ENCODE measurements around the gene SDK1. TPM values are rescaled to one million over a fixed set of nuclear protein-coding genes. Genes with fewer than 3 reads are reported as not detected.

SDK1 gene
- total and polyA plus RNA-seq, 2 donors (not counting 3 experiments of a cell fraction or from before 2014, with no cell fraction given): 1.6 to 3.9 TPM

DNA sequence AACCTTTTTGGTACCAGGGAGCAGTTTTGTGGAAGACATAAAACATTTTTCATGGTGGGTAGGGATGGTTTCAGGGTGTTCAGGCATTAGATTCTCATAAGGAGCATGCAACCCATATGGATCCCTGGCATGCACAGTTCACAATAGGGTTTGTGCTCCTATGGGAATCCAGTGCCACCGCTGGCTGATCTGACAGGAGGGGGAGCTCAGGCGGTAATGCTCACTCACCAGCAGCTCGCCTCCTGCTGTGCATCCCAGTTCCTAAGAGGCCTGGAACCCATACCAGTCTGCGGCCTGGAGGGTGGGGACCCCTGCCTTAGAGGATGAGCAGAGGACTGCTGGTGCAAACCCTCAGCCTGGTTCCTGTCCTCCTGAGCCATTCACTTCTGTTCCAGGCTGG, 561.7 kb downstream of the SDK1 start:
- Histone ChIP-seq H4K20me1 (replicated peaks; ENCODE audit: control insufficient read depth, extremely low read depth, insufficient read depth, low read length) (no peaks in the 10 kb centered on the region), H3K27me3 (ENCODE audit: control insufficient read depth in 2 of 2, insufficient read depth in 2 of 2, low read length in 2 of 2) (no peaks in the 10 kb centered on the region), H3K79me2 (ENCODE audit: control insufficient read depth, insufficient read depth, low read length) (no peaks in the 10 kb centered on the region), H3K9me1 (replicated peaks; ENCODE audit: control insufficient read depth, extremely low read depth, insufficient read depth, low read length) (no peaks in the 10 kb centered on the region), H3K4me1 (ENCODE audit: control insufficient read depth, extremely low read depth, insufficient read depth, low read length) (no peaks in the 10 kb centered on the region), H3K9me3 (replicated peaks; ENCODE audit: control insufficient read depth, insufficient read depth, low read length) (no peaks in the 10 kb centered on the region), H3K36me3 (ENCODE audit: control insufficient read depth in 2 of 2, extremely low read depth in 1 of 2, insufficient read depth in 2 of 2, low read length in 2 of 2) (no peaks in the 10 kb centered on the region), H3K27ac (ENCODE audit: insufficient read depth, low read depth, low read length) (no peak overlapping the region), H3K4me3 (replicated peaks in 1 of 3; ENCODE audit: insufficient read depth in 1 of 3, low read depth in 1 of 3, low read length in 3 of 3) (no peak overlapping the region), H2AFZ (ENCODE audit: low read depth, low read length) (no peak overlapping the region), H3K4me2 (ENCODE audit: insufficient read depth, low read length) (no peak overlapping the region), H3K9ac (replicated peaks; ENCODE audit: extremely low read depth, insufficient read depth, low read length) (no peak overlapping the region)
- FAIRE-seq (no peak), DNase-seq (ENCODE audit: low read depth, low spot score) (no peak)
- BruUV-seq (replicated peaks): no TSS peak
- intact Hi-C loops (cut with micrococcal nuclease): no loop called here
- dilution Hi-C loops (cut with MboI; ENCODE audit: extremely low pct_ligation_motif_present, low sequenced_read_pairs): no loop called here
- TF ChIP-seq, protein P1, sequence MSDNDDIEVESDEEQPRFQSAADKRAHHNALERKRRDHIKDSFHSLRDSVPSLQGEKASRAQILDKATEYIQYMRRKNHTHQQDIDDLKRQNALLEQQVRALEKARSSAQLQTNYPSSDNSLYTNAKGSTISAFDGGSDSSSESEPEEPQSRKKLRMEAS (IDR thresholded peaks at IDR 0.05; ENCODE audit: insufficient read depth, insufficient read length): no peak
- no peak for TF ChIP-seq MYC (IDR thresholded peaks at IDR 0.05; ENCODE audit: low read depth, low read length)
- no peak for TF ChIP-seq JUN (IDR thresholded peaks at IDR 0.05; ENCODE audit: borderline replicate concordance, insufficient read depth, insufficient read length, low read depth)
- TF ChIP-seq POLR2A (IDR thresholded peaks at IDR 0.05; ENCODE audit: low read depth, low read length): no peak
- TF ChIP-seq GATA2 (IDR thresholded peaks at IDR 0.05; ENCODE audit: insufficient read depth, insufficient read length, low read depth, low read length): no peak
- TF ChIP-seq POLR2AphosphoS5 (IDR thresholded peaks at IDR 0.05; ENCODE audit: insufficient read depth, low read depth, low read length): no peak
- TF ChIP-seq, protein P2, sequence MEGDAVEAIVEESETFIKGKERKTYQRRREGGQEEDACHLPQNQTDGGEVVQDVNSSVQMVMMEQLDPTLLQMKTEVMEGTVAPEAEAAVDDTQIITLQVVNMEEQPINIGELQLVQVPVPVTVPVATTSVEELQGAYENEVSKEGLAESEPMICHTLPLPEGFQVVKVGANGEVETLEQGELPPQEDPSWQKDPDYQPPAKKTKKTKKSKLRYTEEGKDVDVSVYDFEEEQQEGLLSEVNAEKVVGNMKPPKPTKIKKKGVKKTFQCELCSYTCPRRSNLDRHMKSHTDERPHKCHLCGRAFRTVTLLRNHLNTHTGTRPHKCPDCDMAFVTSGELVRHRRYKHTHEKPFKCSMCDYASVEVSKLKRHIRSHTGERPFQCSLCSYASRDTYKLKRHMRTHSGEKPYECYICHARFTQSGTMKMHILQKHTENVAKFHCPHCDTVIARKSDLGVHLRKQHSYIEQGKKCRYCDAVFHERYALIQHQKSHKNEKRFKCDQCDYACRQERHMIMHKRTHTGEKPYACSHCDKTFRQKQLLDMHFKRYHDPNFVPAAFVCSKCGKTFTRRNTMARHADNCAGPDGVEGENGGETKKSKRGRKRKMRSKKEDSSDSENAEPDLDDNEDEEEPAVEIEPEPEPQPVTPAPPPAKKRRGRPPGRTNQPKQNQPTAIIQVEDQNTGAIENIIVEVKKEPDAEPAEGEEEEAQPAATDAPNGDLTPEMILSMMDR (IDR thresholded peaks at IDR 0.05; ENCODE audit: extremely low read depth in 1 of 2, insufficient read depth in 1 of 2, low read depth in 1 of 2, low read length in 2 of 2): no peak
- no peak for TF ChIP-seq EZH2 (IDR thresholded peaks at IDR 0.05; ENCODE audit: borderline replicate concordance, low read depth, low read length, severe bottlenecking)
- TF ChIP-seq FOS (IDR thresholded peaks at IDR 0.05; ENCODE audit: borderline replicate concordance, insufficient read depth, low read length): no peak
- POLR2A ChIA-PET: no interaction called here
- CTCF ChIA-PET: no interaction called here

Measured in endothelial cell of umbilical vein (primary cell).